GM12878 (cell line): Measurements from ENCODE around the gene CABLES1. TPM values are rescaled to one million over a fixed set of nuclear protein-coding genes. Genes with fewer than 3 reads are reported as not detected.

Source experiments
- ATAC-seq: fragments of 200-7000 bp; cut with Tn5 transposase; 3 replicates; pipeline ENCODE4 v1.9.1; 2020; ENCODE audit warnings: mild to moderate bottlenecking, moderate library complexity
- BruUV-seq: library from RNA; stranded (reverse); fragments of 400-500 nt; replicated peaks from 2 replicates; lab custom pipeline; 2021; lab: Mats Ljungman, UMichigan
- CTCF ChIA-PET: fragments of 300-600 bp; sonication (Branson Sonifier 250); formaldehyde crosslinking; extraction: SDS; loops from one replicate; lab custom pipeline; 2021; ENCODE audit warnings: inconsistent platforms; lab: Yijun Ruan, JAX
- POLR2A ChIA-PET: fragments of 350-600 bp; formaldehyde crosslinking; extraction: SDS; loops from one replicate; lab custom pipeline; 2021; ENCODE audit warnings: inconsistent platforms; lab: Charles Lee
- RAD21 ChIA-PET: fragments of 300-600 bp; sonication (Branson Sonifier 250); formaldehyde crosslinking; loops from one replicate; lab custom pipeline; 2023; ENCODE audit warnings: antibody characterized with exemption; ENCODE audit not compliant: unreplicated experiment; lab: Charles Lee
- SMC1A ChIA-PET: fragments of 300-600 bp; sonication (Branson Sonifier 250); formaldehyde crosslinking; loops from one replicate; lab custom pipeline; 2023; ENCODE audit not compliant: unreplicated experiment, uncharacterized antibody; lab: Charles Lee
- DNase-seq: peaks from one replicate; pipeline ENCODE4 v3.0.0-alpha.2; 2011; ENCODE audit warnings: low read depth, low spot score
- FAIRE-seq: peaks from 3 replicates; lab custom pipeline; 2011; peaks lifted over from hg19 to GRCh38; lab: Jason Lieb, UNC
- H2AFZ ChIP-seq: 2 replicates; pipeline ENCODE4 v1.6.0; 2011; ENCODE audit warnings: low read depth, low read length, control low read depth; ENCODE audit not compliant: control insufficient read depth
- H3K27ac ChIP-seq: 2 replicates; pipeline ENCODE4 v1.5.1; 2011; ENCODE audit warnings: control low read depth; ENCODE audit not compliant: control insufficient read depth, insufficient read depth
- H3K27me3 ChIP-seq, 2 experiments: replicated peaks in 1 of 2; 2 replicates each; pipeline versions ENCODE4 v1.6.0 to v1.6.1; 2011; ENCODE audit warnings: low read length in 1 of 2; ENCODE audit not compliant: control insufficient read depth in 2 of 2, insufficient read depth in 2 of 2
- H3K36me3 ChIP-seq, 2 experiments: 2 replicates each; pipeline ENCODE4 v1.5.1; 2011; ENCODE audit warnings: low read length in 1 of 2; ENCODE audit not compliant: control insufficient read depth in 2 of 2, insufficient read depth in 2 of 2
- H3K4me1 ChIP-seq: 2 replicates; pipeline ENCODE4 v1.6.1; 2011; ENCODE audit warnings: mild to moderate bottlenecking, low read length, moderate library complexity, mixed read lengths; ENCODE audit not compliant: control insufficient read depth, insufficient read depth
- H3K4me2 ChIP-seq: 2 replicates; pipeline ENCODE4 v1.6.0; 2011; ENCODE audit warnings: control low read depth; ENCODE audit not compliant: control insufficient read depth, insufficient read depth
- H3K4me3 ChIP-seq: fragments of 200-600 bp; sonication (generic); 2 replicates; pipeline ENCODE4 v1.5.1; 2016
- H3K79me2 ChIP-seq: 2 replicates; pipeline ENCODE4 v1.6.0; 2011; ENCODE audit warnings: low read length; ENCODE audit not compliant: control insufficient read depth, insufficient read depth
- H3K9ac ChIP-seq: 2 replicates; pipeline ENCODE4 v1.8.0; 2011; ENCODE audit warnings: low read length, control low read depth, mixed read lengths; ENCODE audit not compliant: control insufficient read depth, insufficient read depth
- H3K9me3 ChIP-seq: replicated peaks from 3 replicates; pipeline ENCODE4 v1.5.1; 2011; ENCODE audit warnings: mild to moderate bottlenecking, low read length; ENCODE audit not compliant: control insufficient read depth, insufficient read depth
- H4K20me1 ChIP-seq: 2 replicates; pipeline ENCODE4 v1.6.0; 2011; ENCODE audit not compliant: control insufficient read depth, insufficient read depth
- BCL3 ChIP-seq: IDR thresholded peaks from 2 replicates; pipeline ENCODE4 v1.6.1; 2011; ENCODE audit warnings: borderline replicate concordance, low read depth, mild to moderate bottlenecking, moderate library complexity, low read length; ENCODE audit not compliant: insufficient read depth, poor library complexity, severe bottlenecking
- EGR1 ChIP-seq, 2 experiments: IDR thresholded peaks; 1 replicate in 1 of 2; 2 replicates in 1 of 2; pipeline ENCODE4 v1.6.1; 2011 to 2012; ENCODE audit warnings: low read depth in 2 of 2, low read length in 2 of 2, borderline replicate concordance in 1 of 2, mild to moderate bottlenecking in 1 of 2, moderate library complexity in 1 of 2
- FOS ChIP-seq: IDR thresholded peaks from 3 replicates; pipeline ENCODE4 v1.6.1; 2011; ENCODE audit warnings: borderline replicate concordance; ENCODE audit not compliant: insufficient read length; ENCODE audit errors: extremely low read depth
- NFXL1 ChIP-seq: fragments of 450-650 bp; IDR thresholded peaks from 2 replicates; pipeline ENCODE4 v1.6.1; 2017; ENCODE audit warnings: antibody characterized with exemption, mild to moderate bottlenecking, borderline replicate concordance
- SMARCA5 ChIP-seq: fragments of 450-650 bp; IDR thresholded peaks from 2 replicates; pipeline ENCODE4 v1.6.1; 2017; ENCODE audit warnings: mild to moderate bottlenecking
- WGBS: methylation state at CpG from one replicate; pipeline ENCODE4 v1.1.6; 2016; ENCODE audit warnings: low lambda C conversion rate; ENCODE audit not compliant: insufficient replicate concordance, insufficient coverage; ENCODE audit errors: missing lambda C conversion rate; 5-methylcytosine and 5-hydroxymethylcytosine counted together
- in situ Hi-C: fragments of 300-500 bp; cut with MboI; formaldehyde crosslinking; loops from 9 replicates; pipeline ENCODE4 v1.14.3; 2018; ENCODE audit warnings: mixed read lengths
- intact Hi-C: fragments of 100-400 bp; cut with micrococcal nuclease; formaldehyde crosslinking; loops from one replicate; pipeline ENCODE4 v1.14.2; 2022; ENCODE audit not compliant: unreplicated experiment
- polyA plus RNA-seq, 11 experiments: library from polyadenylated mRNA; depleted of rRNA in 4 of 11; unstranded in 6 of 11; stranded (reverse) in 5 of 11; fragments of >200 nt; fragmentation: Nextera tagmentation in 4 of 11; fragmentation: Illumina TruSeq in 1 of 11; extraction: Ambion mirVana in 4 of 11; extraction: Trizol in 1 of 11; gene quantifications; 1 replicate in 1 of 11; 2 replicates in 10 of 11; pipeline versions ENCODE4 v1.2.1 to v1.2.3, GENCODE V29; 2011 to 2016; ENCODE audit warnings: inconsistent platforms in 2 of 11, missing spikeins in 2 of 11, low read depth in 1 of 11
- total RNA-seq, 4 experiments: library from RNA; depleted of rRNA in 3 of 4; stranded (reverse); fragments of >200 nt in 3 of 4; fragmentation: Illumina TruSeq in 1 of 4; extraction: Trizol in 1 of 4; gene quantifications; 2 replicates each; pipeline versions ENCODE4 v1.2.1 to v1.2.3, GENCODE V29; 2013 to 2021

CABLES1 gene
- total and polyA plus RNA-seq, 10 of the 15 experiments (the other 5 are each of a cell fraction or from before 2014, with no cell fraction given), result 2.9 to 27.2 (median 8.2) TPM

GRCh38 chr18:23163786-23164533 is 28.7 kb downstream of the CABLES1 start:
- WGBS, result 73% methylated on average over 11 of the region's 11 CpGs
- in situ Hi-C loops, result no loop called here

More at GRCh38 chr18:23163786-23164533, 28.7 kb downstream of the CABLES1 start:
- Histone ChIP-seq H3K36me3 (peaks cover 0 to 6% of the 10 kb centered on the region in 2 experiments; a peak in 3 of 4 replicates), H2AFZ (no peak overlapping the region), H3K9ac (no peak overlapping the region), H3K4me3 (no peak overlapping the region), H3K27me3 (no peaks in the 10 kb centered on the region), H3K4me2 (no peak overlapping the region), H3K27ac (no peak overlapping the region), H3K79me2 (peaks cover 18% of the 10 kb centered on the region), H3K4me1 (no peaks in the 10 kb centered on the region; the same call in 1 of the 2 replicates), H3K9me3 (no peaks in the 10 kb centered on the region), H4K20me1 (no peaks in the 10 kb centered on the region)
- DNase-seq, result no peak
- POLR2A ChIA-PET, result interaction anchor here (0.6 kb wide), 1 partner anchor 23 kb away, joined by 3 read pairs; no protein-coding TSS in a partner anchor
- no peak for FAIRE-seq
- CTCF ChIA-PET, result interaction anchor here (1.2 kb wide), 1 partner anchor 44 kb away, joined by 3 read pairs; no protein-coding TSS in a partner anchor
- intact Hi-C loops, result no loop called here
- RAD21 ChIA-PET, result interaction anchor here (0.6 to 1.1 kb wide), 3 partner anchors 23 to 142 kb away, joined by 3 to 5 read pairs (median 5); no protein-coding TSS in a partner anchor
- no TSS peak for BruUV-seq
- ATAC-seq, result no peak
- TF ChIP-seq SMARCA5 (no peak), EGR1 (IDR thresholded peaks at IDR 0.05; ENCODE audit: borderline replicate concordance in 1 of 2, low read depth in 2 of 2, low read length in 2 of 2) (no peak), NFXL1 (no peak), BCL3 (no peak), FOS (no peak)
- SMC1A ChIA-PET, result interaction anchor here (0.9 to 1.9 kb wide), 4 partner anchors 21 to 196 kb away, joined by 3 to 7 read pairs (median 4); no protein-coding TSS in a partner anchor
